K562 (cell line): ENCODE results near the gene BLM. TPM values are rescaled to one million over a fixed set of nuclear protein-coding genes. Genes with fewer than 3 reads are reported as not detected.
A peak's percentile ranks its signal among the peaks of the same experiment; 100 is the strongest.

Source experiments
- ATF7 ChIP-seq: fragments of 450-650 bp; IDR thresholded peaks from 2 replicates; pipeline ENCODE4 v1.7.1; 2014; ENCODE audit warnings: mild to moderate bottlenecking, moderate library complexity
- PHB2 ChIP-seq: fragments of 450-650 bp; IDR thresholded peaks from 2 replicates; pipeline ENCODE4 v1.6.1; 2017; ENCODE audit warnings: low read depth
- ZNF165 ChIP-seq: fragments of 250-450 bp; sonication (Bioruptor Pico); IDR thresholded peaks from 2 replicates; pipeline ENCODE4 v1.4.0; 2020; ENCODE audit warnings: borderline replicate concordance
- ZNF408 ChIP-seq: fragments of 250-450 bp; sonication (Bioruptor Pico); IDR thresholded peaks from 2 replicates; pipeline ENCODE4 v1.4.0; 2020; ENCODE audit warnings: low read depth, mild to moderate bottlenecking, moderate library complexity
- ZNF785 ChIP-seq: fragments of 250-450 bp; sonication (Bioruptor Pico); IDR thresholded peaks from 2 replicates; pipeline ENCODE4 v1.4.0; 2020; ENCODE audit warnings: mild to moderate bottlenecking
- polyA plus RNA-seq, 8 experiments: library from polyadenylated mRNA; depleted of rRNA in 4 of 8; stranded (reverse) in 5 of 8; unstranded in 3 of 8; fragments of >200 nt; fragmentation: Nextera tagmentation in 2 of 8; fragmentation: Illumina TruSeq in 1 of 8; extraction: Ambion mirVana in 2 of 8; extraction: Trizol in 1 of 8; gene quantifications; 2 replicates each; pipeline versions ENCODE4 v1.2.1 to v1.2.3, GENCODE V29; 2011 to 2014; ENCODE audit warnings: inconsistent platforms in 1 of 8, missing spikeins in 1 of 8
- total RNA-seq, 7 experiments: library from RNA; depleted of rRNA in 6 of 7; stranded (reverse); fragments of >200 nt in 6 of 7; fragmentation: Illumina TruSeq in 2 of 7; extraction: Trizol in 2 of 7; gene quantifications; 2 replicates each; pipeline versions ENCODE4 v1.2.1 to v1.2.3, GENCODE V29; 2011 to 2021; ENCODE audit warnings: low replicate concordance in 1 of 7
- TF ChIP-seq, protein P1 (sequence below): sonication (generic); formaldehyde crosslinking; IDR thresholded peaks from 2 replicates; pipeline ENCODE4 v1.8.1; 2022; ENCODE audit warnings: missing genetic modification reagents
- TF ChIP-seq, protein P2 (sequence below): fragments of 250-450 bp; sonication (Bioruptor Pico); IDR thresholded peaks from 2 replicates; pipeline ENCODE4 v1.8.0; 2021; ENCODE audit warnings: mild to moderate bottlenecking, moderate library complexity
- TF ChIP-seq, protein P3 (sequence below), 2 experiments: fragments of 450-650 bp; conservative IDR thresholded peaks; 2 replicates each; pipeline ENCODE4 v1.6.1; 2017; ENCODE audit warnings: mild to moderate bottlenecking in 2 of 2, moderate library complexity in 2 of 2
- TF ChIP-seq, protein P4 (sequence below): sonication (generic); formaldehyde crosslinking; IDR thresholded peaks from 2 replicates; pipeline ENCODE4 v1.8.0; 2023; ENCODE audit warnings: missing genetic modification reagents, mild to moderate bottlenecking, borderline replicate concordance
- TF ChIP-seq, protein P5 (sequence below): fragments of 250-450 bp; sonication (Bioruptor Pico); IDR thresholded peaks from 2 replicates; pipeline ENCODE4 v1.4.0; 2020

BLM gene
- total and polyA plus RNA-seq, 9 of the 15 experiments (the other 6 are each of a cell fraction or from before 2014, with no cell fraction given), result 21.0 to 56.0 (median 43.9) TPM

DNA sequence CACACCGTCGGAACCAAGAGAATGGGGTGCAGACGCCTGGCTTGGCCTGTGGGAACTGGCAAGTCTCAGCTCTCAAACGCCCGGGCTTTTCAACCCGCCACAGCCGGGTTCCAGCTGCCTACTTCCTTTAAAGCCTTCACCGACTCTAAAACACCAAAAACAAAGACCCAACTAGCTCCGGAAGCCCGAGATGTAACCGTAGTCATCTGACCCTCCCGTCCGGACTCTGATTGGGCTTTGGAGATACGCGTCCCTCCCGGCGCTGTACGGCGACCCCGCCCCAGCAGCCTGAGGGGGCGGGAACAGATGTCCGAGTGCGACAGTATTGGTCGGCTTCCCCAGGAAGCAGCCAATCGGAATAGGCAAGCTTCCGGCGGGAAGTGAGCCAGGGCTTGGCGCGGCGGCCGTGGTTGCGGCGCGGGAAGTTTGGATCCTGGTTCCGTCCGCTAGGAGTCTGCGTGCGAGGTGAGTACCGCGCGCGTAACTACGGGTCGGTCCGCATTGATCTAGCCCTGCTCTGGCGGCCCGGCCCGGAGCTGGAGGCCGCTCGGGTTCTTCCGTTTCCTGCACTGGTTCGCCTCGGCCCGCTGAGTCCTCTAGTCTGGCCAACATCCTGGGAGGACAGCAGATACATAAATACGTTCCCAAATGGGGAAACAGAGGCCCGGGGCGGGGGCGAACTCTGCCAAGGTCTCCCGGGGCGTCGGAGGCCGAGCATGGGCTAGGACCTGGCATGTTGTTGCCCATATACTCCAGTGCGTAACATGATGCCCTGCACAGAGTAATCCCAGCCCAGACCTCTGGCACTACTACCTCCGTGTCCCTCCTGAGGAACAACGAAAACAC, at the start of gene BLM (continued):
- TF ChIP-seq, protein P1, sequence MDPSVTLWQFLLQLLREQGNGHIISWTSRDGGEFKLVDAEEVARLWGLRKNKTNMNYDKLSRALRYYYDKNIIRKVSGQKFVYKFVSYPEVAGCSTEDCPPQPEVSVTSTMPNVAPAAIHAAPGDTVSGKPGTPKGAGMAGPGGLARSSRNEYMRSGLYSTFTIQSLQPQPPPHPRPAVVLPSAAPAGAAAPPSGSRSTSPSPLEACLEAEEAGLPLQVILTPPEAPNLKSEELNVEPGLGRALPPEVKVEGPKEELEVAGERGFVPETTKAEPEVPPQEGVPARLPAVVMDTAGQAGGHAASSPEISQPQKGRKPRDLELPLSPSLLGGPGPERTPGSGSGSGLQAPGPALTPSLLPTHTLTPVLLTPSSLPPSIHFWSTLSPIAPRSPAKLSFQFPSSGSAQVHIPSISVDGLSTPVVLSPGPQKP (CRISPR knock-in tag), result no peak
- TF ChIP-seq, protein P2, sequence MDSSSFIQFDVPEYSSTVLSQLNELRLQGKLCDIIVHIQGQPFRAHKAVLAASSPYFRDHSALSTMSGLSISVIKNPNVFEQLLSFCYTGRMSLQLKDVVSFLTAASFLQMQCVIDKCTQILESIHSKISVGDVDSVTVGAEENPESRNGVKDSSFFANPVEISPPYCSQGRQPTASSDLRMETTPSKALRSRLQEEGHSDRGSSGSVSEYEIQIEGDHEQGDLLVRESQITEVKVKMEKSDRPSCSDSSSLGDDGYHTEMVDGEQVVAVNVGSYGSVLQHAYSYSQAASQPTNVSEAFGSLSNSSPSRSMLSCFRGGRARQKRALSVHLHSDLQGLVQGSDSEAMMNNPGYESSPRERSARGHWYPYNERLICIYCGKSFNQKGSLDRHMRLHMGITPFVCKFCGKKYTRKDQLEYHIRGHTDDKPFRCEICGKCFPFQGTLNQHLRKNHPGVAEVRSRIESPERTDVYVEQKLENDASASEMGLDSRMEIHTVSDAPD (CRISPR knock-in tag), result no peak
- no peak for TF ChIP-seq PHB2
- TF ChIP-seq ATF7, result peak; percentile 71
- TF ChIP-seq, protein P3, sequence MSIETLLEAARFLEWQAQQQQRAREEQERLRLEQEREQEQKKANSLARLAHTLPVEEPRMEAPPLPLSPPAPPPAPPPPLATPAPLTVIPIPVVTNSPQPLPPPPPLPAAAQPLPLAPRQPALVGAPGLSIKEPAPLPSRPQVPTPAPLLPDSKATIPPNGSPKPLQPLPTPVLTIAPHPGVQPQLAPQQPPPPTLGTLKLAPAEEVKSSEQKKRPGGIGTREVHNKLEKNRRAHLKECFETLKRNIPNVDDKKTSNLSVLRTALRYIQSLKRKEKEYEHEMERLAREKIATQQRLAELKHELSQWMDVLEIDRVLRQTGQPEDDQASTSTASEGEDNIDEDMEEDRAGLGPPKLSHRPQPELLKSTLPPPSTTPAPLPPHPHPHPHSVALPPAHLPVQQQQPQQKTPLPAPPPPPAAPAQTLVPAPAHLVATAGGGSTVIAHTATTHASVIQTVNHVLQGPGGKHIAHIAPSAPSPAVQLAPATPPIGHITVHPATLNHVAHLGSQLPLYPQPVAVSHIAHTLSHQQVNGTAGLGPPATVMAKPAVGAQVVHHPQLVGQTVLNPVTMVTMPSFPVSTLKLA (conservative IDR thresholded peaks at IDR 0.05), result peak in 1 of 2 experiments; percentile 87; a peak in 2 of 4 replicates
- TF ChIP-seq, protein P4, sequence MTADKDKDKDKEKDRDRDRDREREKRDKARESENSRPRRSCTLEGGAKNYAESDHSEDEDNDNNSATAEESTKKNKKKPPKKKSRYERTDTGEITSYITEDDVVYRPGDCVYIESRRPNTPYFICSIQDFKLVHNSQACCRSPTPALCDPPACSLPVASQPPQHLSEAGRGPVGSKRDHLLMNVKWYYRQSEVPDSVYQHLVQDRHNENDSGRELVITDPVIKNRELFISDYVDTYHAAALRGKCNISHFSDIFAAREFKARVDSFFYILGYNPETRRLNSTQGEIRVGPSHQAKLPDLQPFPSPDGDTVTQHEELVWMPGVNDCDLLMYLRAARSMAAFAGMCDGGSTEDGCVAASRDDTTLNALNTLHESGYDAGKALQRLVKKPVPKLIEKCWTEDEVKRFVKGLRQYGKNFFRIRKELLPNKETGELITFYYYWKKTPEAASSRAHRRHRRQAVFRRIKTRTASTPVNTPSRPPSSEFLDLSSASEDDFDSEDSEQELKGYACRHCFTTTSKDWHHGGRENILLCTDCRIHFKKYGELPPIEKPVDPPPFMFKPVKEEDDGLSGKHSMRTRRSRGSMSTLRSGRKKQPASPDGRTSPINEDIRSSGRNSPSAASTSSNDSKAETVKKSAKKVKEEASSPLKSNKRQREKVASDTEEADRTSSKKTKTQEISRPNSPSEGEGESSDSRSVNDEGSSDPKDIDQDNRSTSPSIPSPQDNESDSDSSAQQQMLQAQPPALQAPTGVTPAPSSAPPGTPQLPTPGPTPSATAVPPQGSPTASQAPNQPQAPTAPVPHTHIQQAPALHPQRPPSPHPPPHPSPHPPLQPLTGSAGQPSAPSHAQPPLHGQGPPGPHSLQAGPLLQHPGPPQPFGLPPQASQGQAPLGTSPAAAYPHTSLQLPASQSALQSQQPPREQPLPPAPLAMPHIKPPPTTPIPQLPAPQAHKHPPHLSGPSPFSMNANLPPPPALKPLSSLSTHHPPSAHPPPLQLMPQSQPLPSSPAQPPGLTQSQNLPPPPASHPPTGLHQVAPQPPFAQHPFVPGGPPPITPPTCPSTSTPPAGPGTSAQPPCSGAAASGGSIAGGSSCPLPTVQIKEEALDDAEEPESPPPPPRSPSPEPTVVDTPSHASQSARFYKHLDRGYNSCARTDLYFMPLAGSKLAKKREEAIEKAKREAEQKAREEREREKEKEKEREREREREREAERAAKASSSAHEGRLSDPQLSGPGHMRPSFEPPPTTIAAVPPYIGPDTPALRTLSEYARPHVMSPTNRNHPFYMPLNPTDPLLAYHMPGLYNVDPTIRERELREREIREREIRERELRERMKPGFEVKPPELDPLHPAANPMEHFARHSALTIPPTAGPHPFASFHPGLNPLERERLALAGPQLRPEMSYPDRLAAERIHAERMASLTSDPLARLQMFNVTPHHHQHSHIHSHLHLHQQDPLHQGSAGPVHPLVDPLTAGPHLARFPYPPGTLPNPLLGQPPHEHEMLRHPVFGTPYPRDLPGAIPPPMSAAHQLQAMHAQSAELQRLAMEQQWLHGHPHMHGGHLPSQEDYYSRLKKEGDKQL (CRISPR knock-in tag), result no peak
- TF ChIP-seq ZNF785 (CRISPR knock-in tag), result no peak
- TF ChIP-seq, protein P5, sequence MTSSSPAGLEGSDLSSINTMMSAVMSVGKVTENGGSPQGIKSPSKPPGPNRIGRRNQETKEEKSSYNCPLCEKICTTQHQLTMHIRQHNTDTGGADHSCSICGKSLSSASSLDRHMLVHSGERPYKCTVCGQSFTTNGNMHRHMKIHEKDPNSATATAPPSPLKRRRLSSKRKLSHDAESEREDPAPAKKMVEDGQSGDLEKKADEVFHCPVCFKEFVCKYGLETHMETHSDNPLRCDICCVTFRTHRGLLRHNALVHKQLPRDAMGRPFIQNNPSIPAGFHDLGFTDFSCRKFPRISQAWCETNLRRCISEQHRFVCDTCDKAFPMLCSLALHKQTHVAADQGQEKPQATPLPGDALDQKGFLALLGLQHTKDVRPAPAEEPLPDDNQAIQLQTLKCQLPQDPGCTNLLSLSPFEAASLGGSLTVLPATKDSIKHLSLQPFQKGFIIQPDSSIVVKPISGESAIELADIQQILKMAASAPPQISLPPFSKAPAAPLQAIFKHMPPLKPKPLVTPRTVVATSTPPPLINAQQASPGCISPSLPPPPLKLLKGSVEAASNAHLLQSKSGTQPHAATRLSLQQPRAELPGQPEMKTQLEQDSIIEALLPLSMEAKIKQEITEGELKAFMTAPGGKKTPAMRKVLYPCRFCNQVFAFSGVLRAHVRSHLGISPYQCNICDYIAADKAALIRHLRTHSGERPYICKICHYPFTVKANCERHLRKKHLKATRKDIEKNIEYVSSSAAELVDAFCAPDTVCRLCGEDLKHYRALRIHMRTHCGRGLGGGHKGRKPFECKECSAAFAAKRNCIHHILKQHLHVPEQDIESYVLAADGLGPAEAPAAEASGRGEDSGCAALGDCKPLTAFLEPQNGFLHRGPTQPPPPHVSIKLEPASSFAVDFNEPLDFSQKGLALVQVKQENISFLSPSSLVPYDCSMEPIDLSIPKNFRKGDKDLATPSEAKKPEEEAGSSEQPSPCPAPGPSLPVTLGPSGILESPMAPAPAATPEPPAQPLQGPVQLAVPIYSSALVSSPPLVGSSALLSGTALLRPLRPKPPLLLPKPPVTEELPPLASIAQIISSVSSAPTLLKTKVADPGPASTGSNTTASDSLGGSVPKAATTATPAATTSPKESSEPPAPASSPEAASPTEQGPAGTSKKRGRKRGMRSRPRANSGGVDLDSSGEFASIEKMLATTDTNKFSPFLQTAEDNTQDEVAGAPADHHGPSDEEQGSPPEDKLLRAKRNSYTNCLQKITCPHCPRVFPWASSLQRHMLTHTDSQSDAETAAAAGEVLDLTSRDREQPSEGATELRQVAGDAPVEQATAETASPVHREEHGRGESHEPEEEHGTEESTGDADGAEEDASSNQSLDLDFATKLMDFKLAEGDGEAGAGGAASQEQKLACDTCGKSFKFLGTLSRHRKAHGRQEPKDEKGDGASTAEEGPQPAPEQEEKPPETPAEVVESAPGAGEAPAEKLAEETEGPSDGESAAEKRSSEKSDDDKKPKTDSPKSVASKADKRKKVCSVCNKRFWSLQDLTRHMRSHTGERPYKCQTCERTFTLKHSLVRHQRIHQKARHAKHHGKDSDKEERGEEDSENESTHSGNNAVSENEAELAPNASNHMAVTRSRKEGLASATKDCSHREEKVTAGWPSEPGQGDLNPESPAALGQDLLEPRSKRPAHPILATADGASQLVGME (CRISPR knock-in tag), result 0 out of 2 replicates have a peak, but pooled peaks have one; percentile 45
- no peak for TF ChIP-seq ZNF165
- TF ChIP-seq ZNF408 (CRISPR knock-in tag), result no peak
